HCT116 (cell line): ENCODE results near the gene PTX3. TPM values are rescaled to one million over a fixed set of nuclear protein-coding genes. Genes with fewer than 3 reads are reported as not detected.

ENCODE experiments used
- ATAC-seq: fragments of 200-7000 bp; cut with Tn5 transposase; 2 replicates; pipeline ENCODE4 v1.9.1; 2020; ENCODE audit warnings: mild to moderate bottlenecking, moderate library complexity
- BruUV-seq: library from RNA; stranded (reverse); fragments of 400-500 nt; replicated peaks from 2 replicates; lab custom pipeline; 2021; lab: Mats Ljungman, UMichigan
- CTCF ChIA-PET: fragments of 300-600 bp; sonication (Branson Sonifier 250); formaldehyde crosslinking; loops from one replicate; lab custom pipeline; 2021; ENCODE audit warnings: antibody characterized with exemption; lab: Charles Lee
- POLR2A ChIA-PET: fragments of 300-600, 350-600 bp; sonication (Branson Sonifier 250); formaldehyde crosslinking; loops from one replicate; lab custom pipeline; 2021; ENCODE audit warnings: antibody characterized with exemption; lab: Charles Lee
- RAD21 ChIA-PET, 2 experiments: fragments of 300-600 bp; sonication (Branson Sonifier 250); formaldehyde crosslinking; loops; one replicate each; lab custom pipeline; 2023; ENCODE audit warnings: low total read pairs in 2 of 2; ENCODE audit not compliant: uncharacterized antibody in 2 of 2, unreplicated experiment in 2 of 2, low non-redundant PET in 1 of 2; lab: Charles Lee
- DNase-seq: peaks from one replicate; pipeline ENCODE4 v3.0.0-alpha.2; 2010; ENCODE audit warnings: low read depth, low spot score
- H2AFZ ChIP-seq: fragments of 200-600 bp; shearing (Covaris generic), sonication (generic); 2 replicates; pipeline ENCODE4 v1.6.1; 2017; ENCODE audit warnings: low read depth, mixed run types, mixed read lengths, antibody characterized with exemption, low read length; ENCODE audit not compliant: poor library complexity, severe bottlenecking
- H3K27ac ChIP-seq: 2 replicates; pipeline ENCODE4 v1.5.1; 2012; ENCODE audit warnings: low read depth, low read length
- H3K27me3 ChIP-seq: fragments of 200-600 bp; sonication (generic); 2 replicates; pipeline ENCODE4 v1.6.1; 2016; ENCODE audit warnings: mixed run types, low read length, mixed read lengths; ENCODE audit not compliant: insufficient read depth
- H3K36me3 ChIP-seq, 2 experiments: fragments of 200-500 bp in 1 of 2; fragments of 200-600 bp in 1 of 2; sonication (Bioruptor generic) in 1 of 2; sonication (generic) in 1 of 2; 2 replicates each; pipeline versions ENCODE4 v1.5.1 to v1.6.1; 2014 to 2016; ENCODE audit warnings: low read length in 2 of 2, inconsistent platforms in 1 of 2, mixed read lengths in 1 of 2, mixed run types in 1 of 2; ENCODE audit not compliant: insufficient read depth in 2 of 2, control insufficient read depth in 1 of 2
- H3K4me1 ChIP-seq, 2 experiments: fragments of 200-600 bp in 1 of 2; sonication (generic) in 1 of 2; 2 replicates each; pipeline versions ENCODE4 v1.5.1 to v1.6.1; 2012 to 2017; ENCODE audit warnings: low read length in 2 of 2, inconsistent platforms in 1 of 2, mild to moderate bottlenecking in 1 of 2, mixed read lengths in 1 of 2, mixed run types in 1 of 2, moderate library complexity in 1 of 2; ENCODE audit not compliant: insufficient read depth in 2 of 2, control insufficient read depth in 1 of 2
- H3K4me2 ChIP-seq: fragments of 200-600 bp; sonication (generic); 2 replicates; pipeline ENCODE4 v1.6.1; 2017; ENCODE audit warnings: mixed run types, low read length, mixed read lengths
- H3K4me3 ChIP-seq, 2 experiments: fragments of 200-600 bp in 1 of 2; sonication (generic) in 1 of 2; replicated peaks in 1 of 2; 2 replicates each; pipeline ENCODE4 v1.5.1; 2011 to 2016; ENCODE audit warnings: low read length in 2 of 2, control low read depth in 1 of 2, low read depth in 1 of 2, mild to moderate bottlenecking in 1 of 2, mixed read lengths in 1 of 2, mixed run types in 1 of 2
- H3K79me2 ChIP-seq: fragments of 200-600 bp; sonication (generic); 2 replicates; pipeline ENCODE4 v1.6.1; 2017; ENCODE audit warnings: mild to moderate bottlenecking, mixed run types, low read length, moderate library complexity, mixed read lengths; ENCODE audit not compliant: insufficient read depth
- H3K9ac ChIP-seq: fragments of 200-600 bp; sonication (generic); 2 replicates; pipeline ENCODE4 v1.6.1; 2016; ENCODE audit warnings: low read length, mixed read lengths
- H3K9me2 ChIP-seq: fragments of 200-600 bp; sonication (generic), shearing (Covaris generic); 2 replicates; pipeline ENCODE4 v1.6.1; 2017; ENCODE audit warnings: mixed run types, mild to moderate bottlenecking, moderate library complexity; ENCODE audit not compliant: insufficient read depth
- H3K9me3 ChIP-seq, 2 experiments: fragments of 200-500 bp in 1 of 2; fragments of 200-600 bp in 1 of 2; sonication (Bioruptor generic) in 1 of 2; sonication (generic) in 1 of 2; 2 replicates each; pipeline ENCODE4 v1.6.1; 2014 to 2017; ENCODE audit warnings: low read length in 2 of 2, mixed read lengths in 2 of 2, inconsistent platforms in 1 of 2, low read depth in 1 of 2, mild to moderate bottlenecking in 1 of 2, mixed run types in 1 of 2, moderate library complexity in 1 of 2; ENCODE audit not compliant: control insufficient read depth in 1 of 2, insufficient read depth in 1 of 2
- H4K20me1 ChIP-seq: fragments of 200-600 bp; sonication (generic), shearing (Covaris generic); 2 replicates; pipeline ENCODE4 v1.6.1; 2017; ENCODE audit warnings: mixed run types, mild to moderate bottlenecking, moderate library complexity; ENCODE audit not compliant: insufficient read depth
- ELF1 ChIP-seq: IDR thresholded peaks from 2 replicates; pipeline ENCODE4 v1.6.1; 2012; ENCODE audit warnings: low read depth, borderline replicate concordance
- POLR2A ChIP-seq: IDR thresholded peaks from 2 replicates; pipeline ENCODE4 v1.7.0; 2011; ENCODE audit warnings: borderline replicate concordance; ENCODE audit not compliant: insufficient read depth, insufficient read length; ENCODE audit errors: extremely low read depth
- intact Hi-C: fragments of 100-400 bp; cut with micrococcal nuclease; formaldehyde crosslinking; loops from 2 replicates; pipeline ENCODE4 v1.10.0; 2022
- total RNA-seq: library from RNA; stranded (reverse); gene quantifications from one replicate; pipeline ENCODE4 v1.2.1, GENCODE V29; 2021; ENCODE audit not compliant: unreplicated experiment

The PTX3 gene
- total RNA-seq, 1 experiment from 2014 or later: 0.37 TPM

DNA sequence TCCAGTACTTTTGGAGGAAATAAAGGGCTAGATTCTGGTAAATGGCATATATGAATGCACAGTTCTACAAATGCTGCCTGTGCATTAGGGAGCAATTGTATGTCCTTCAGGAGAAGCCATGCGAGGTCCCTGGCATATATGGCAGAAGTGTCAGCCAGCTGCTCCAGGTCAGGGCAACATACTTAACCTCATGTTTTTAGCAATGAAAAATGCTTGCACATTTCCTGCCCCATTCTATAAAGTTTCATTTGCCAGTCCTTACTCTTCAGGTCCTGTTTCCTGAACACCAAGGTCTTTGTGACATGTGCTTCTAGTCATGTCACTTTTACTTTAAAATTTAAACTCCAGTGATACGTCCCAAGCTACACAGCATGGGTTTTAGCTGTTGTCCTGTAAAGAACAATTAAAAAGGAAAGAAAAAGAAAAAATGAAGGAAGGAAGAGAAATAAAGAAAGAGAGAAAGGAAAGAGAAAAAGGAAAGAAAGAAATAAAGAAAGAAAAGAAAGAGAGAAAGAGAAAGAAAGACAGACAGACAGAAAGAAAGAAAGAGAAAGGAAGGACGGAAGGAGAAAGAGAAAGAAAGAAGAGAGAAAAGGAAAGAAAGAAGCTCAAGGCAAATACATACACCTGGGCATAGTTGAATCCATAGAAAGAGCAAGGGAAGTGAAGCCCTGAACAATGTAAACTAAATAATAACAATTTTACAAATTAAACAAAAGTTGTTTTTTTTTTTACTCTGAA is 20.1 kb upstream of the PTX3 start:
- Histone ChIP-seq H3K4me1 (no peaks in the 10 kb centered on the region), H4K20me1 (no peaks in the 10 kb centered on the region), H3K36me3 (no peaks in the 10 kb centered on the region), H3K27me3 (no peaks in the 10 kb centered on the region), H3K4me2 (no peak overlapping the region), H3K9ac (no peak overlapping the region), H3K9me2 (no peaks in the 10 kb centered on the region), H3K79me2 (no peaks in the 10 kb centered on the region), H3K4me3 (no peak overlapping the region), H3K9me3 (no peaks in the 10 kb centered on the region), H2AFZ (no peak overlapping the region), H3K27ac (no peak overlapping the region)
- intact Hi-C loops: no loop called here
- ChIA-PET RAD21 (no interaction called here), POLR2A (no interaction called here), CTCF (no interaction called here)
- DNase-seq (no peak), ATAC-seq (no peak)
- BruUV-seq: no TSS peak
- TF ChIP-seq POLR2A: no peak

DNA sequence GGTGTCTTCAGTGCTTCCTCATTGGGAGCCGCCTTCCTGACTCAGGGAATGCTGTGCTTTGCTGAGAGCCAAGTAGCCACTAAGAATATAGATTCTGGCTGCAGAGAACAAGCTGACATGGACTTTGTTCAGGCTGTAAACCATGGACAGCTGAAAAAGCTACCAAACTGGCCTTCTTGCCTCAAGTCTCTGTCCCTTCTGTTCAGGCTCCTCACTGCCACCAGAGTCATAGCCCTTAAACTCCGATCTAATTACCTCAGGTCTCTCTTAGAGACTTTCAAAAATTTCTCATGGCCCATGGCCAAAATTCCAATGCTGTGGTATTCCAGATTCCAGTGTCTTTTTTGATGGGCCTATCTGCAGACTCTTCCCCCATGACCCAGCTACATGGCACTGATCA is 19.4 kb upstream of the PTX3 start:
- Histone ChIP-seq H3K4me1 (no peaks in the 10 kb centered on the region), H3K9me3 (no peaks in the 10 kb centered on the region), H3K4me3 (no peak overlapping the region), H2AFZ (no peak overlapping the region), H4K20me1 (no peaks in the 10 kb centered on the region), H3K36me3 (no peaks in the 10 kb centered on the region), H3K27ac (no peak overlapping the region), H3K9me2 (no peaks in the 10 kb centered on the region), H3K4me2 (no peak overlapping the region), H3K79me2 (no peaks in the 10 kb centered on the region), H3K9ac (no peak overlapping the region), H3K27me3 (no peaks in the 10 kb centered on the region)
- RAD21 ChIA-PET: no interaction called here
- DNase-seq: no peak
- ATAC-seq: no peak
- intact Hi-C loops: no loop called here
- POLR2A ChIA-PET: no interaction called here
- TF ChIP-seq POLR2A: no peak
- no peak for TF ChIP-seq ELF1
- BruUV-seq: no TSS peak
- CTCF ChIA-PET: no interaction called here
